AG04449 (cell line): Measurements from ENCODE around the gene IGSF5.
"Not testable (repeated sequence)": the region's sequence is repeated elsewhere in the genome, so short reads cannot be mapped to it uniquely, and the experiment has no call there.

Source experiments
- CTCF ChIA-PET: fragments of 350-600 bp; formaldehyde crosslinking; extraction: SDS; loops from one replicate; lab custom pipeline; 2021; ENCODE audit warnings: antibody characterized with exemption; lab: Yijun Ruan, JAX
- POLR2A ChIA-PET: fragments of 400-600, 350-600 bp; formaldehyde crosslinking; extraction: SDS; loops from one replicate; lab custom pipeline; 2020; ENCODE audit warnings: antibody characterized with exemption, inconsistent platforms; lab: Yijun Ruan, JAX
- DNase-seq: peaks from one replicate; pipeline ENCODE4 v3.0.0-alpha.2; 2010; ENCODE audit warnings: low read depth, low spot score
- H3K4me3 ChIP-seq: 2 replicates; pipeline ENCODE4 v1.5.1; 2011; ENCODE audit warnings: low read depth, mild to moderate bottlenecking, control low read depth, low read length
- CTCF ChIP-seq: IDR thresholded peaks from one replicate; pipeline ENCODE4 v1.5.1; 2011; ENCODE audit warnings: mild to moderate bottlenecking, moderate library complexity, low read length, control low read depth, inconsistent platforms; ENCODE audit not compliant: insufficient read depth; ENCODE audit errors: missing control alignments

IGSF5 gene

GRCh38 chr21:39730418-39731157 lies 14.4 kb upstream of the IGSF5 start:
- POLR2A ChIA-PET: no interaction called here

DNA sequence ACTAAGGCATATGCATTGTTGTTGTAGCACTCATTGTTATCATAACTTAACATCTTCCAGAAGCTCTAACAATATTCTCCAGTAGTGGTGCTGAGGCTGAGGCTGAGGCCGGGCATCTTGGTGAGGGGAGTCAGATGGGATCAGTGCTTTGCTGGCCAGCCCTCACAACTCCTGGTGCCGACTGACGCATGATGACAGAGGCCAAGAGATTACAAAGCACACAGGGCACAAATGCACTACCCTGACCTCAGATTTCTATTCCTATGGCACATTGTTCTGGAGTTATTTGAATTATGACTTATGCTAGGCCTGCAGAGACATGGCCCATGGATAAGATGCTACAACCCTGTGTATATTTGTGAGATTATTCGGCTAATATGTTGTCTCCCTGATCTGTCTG lies 8.3 kb upstream of the IGSF5 start:
- H3K4me3 ChIP-seq: no peak overlapping the region
- CTCF ChIA-PET: no interaction called here
- POLR2A ChIA-PET: no interaction called here
- TF ChIP-seq CTCF: no peak
- no peak for DNase-seq

More at GRCh38 chr21:39730418-39731157, 14.4 kb upstream of the IGSF5 start:
- no peak for DNase-seq
- CTCF ChIA-PET: interaction anchor here (9.4 kb wide), 1 partner anchor 212 kb away, joined by 72 read pairs; no protein-coding TSS in a partner anchor
- TF ChIP-seq CTCF: no peak
- no peak overlapping the region for H3K4me3 ChIP-seq

GRCh38 chr21:39737376-39738000 lies 7.5 kb upstream of the IGSF5 start:
- no peak for DNase-seq
- TF ChIP-seq CTCF: no peak
- CTCF ChIA-PET: no interaction called here
- POLR2A ChIA-PET: no interaction called here
- H3K4me3 ChIP-seq: no peak overlapping the region

DNA sequence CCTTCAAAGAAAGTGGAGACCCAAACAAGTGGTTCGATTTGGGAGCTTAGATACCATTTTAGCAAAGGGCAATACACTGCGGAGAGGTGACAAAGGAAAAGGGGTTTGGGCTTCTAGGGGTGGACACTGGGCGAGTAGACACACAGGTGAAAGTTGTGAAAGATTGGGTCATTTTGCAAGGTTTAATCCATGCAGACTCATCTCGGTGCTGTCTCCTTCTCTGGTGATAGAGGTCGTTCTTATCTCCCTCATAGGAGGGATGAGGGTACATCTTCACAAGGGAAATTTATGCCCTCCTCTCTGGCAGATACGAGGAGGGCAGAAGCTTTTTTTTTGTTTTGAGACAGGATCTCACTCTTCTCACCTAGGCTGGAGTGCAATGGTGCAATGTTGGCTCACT lies 6.4 kb upstream of the IGSF5 start:
- ChIA-PET POLR2A (no interaction called here), CTCF (no interaction called here)
- TF ChIP-seq CTCF: no peak
- H3K4me3 ChIP-seq: no peak overlapping the region
- DNase-seq: no peak

- POLR2A ChIA-PET, DNase-seq, H3K4me3 ChIP-seq, CTCF ChIA-PET: not testable (repeated sequence)
Measured at GRCh38 chr21:39739531-39739930, 5.5 kb upstream of the IGSF5 start.

GRCh38 chr21:39742561-39742960 lies 2.4 kb upstream of the IGSF5 start:
- H3K4me3 ChIP-seq, DNase-seq, POLR2A ChIA-PET, CTCF ChIA-PET: not testable (repeated sequence)

GRCh38 chr21:39745332-39745731 lies 349 bp downstream of the IGSF5 start:
- POLR2A ChIA-PET, CTCF ChIA-PET, DNase-seq, H3K4me3 ChIP-seq: not testable (repeated sequence)

DNA sequence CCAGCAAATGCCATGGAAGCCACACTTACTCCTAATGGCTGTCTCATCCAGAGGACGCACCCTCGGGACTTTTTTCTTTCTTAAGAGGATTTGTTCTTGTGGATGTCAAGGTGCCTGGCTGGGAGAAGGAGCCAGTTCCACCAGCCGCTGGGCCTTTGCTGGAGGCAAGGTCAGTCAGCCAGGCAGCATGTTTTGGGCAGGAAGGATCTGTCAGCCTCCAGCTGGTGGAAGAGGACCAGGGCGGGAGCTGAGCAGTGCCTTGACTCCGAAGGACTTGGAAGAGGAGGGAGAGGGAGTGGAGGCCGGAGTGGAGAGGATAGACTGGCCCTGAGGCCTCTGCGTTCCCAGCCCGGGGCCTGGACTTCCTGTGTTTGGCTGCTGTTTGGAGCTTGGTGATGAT lies 5.7 kb downstream of the IGSF5 start:
- CTCF ChIA-PET: no interaction called here
- no peak for TF ChIP-seq CTCF
- DNase-seq: no peak
- H3K4me3 ChIP-seq: no peak overlapping the region
- POLR2A ChIA-PET: no interaction called here
